Loucy (cell line): Measurements from ENCODE around the gene KLHL33.

Experiments used
- CTCF ChIP-seq: fragments of 200-600 bp; sonication (generic); conservative IDR thresholded peaks from 2 replicates; pipeline ENCODE4 v1.5.1; 2014; ENCODE audit warnings: mild to moderate bottlenecking, antibody characterized with exemption, low read length
- EZH2phosphoT487 ChIP-seq: fragments of 200-600 bp; IDR thresholded peaks from 2 replicates; pipeline ENCODE4 v1.6.1; 2018; ENCODE audit warnings: antibody characterized with exemption, mild to moderate bottlenecking, moderate library complexity, borderline replicate concordance

DNA sequence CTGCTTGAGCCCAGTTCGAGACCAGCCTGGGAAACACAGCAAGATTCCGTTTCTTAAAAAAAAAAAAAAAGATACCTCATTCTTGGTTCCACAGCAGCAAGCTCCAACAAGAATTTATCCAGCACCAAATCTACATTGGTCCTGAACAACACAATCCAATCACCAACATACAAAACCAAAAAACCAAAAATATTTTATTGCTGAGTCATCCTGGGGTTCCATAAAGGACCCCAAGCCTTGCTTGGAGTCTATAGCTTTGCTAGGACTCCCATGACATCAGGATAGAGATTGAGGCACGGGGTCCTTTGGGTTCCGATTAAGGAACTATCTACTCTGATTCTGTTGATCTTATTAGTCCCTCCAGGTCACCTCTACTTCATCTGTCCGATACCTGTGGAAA lies 10.9 kb upstream of the KLHL33 start:
- TF ChIP-seq CTCF (no peak), EZH2phosphoT487 (no peak)
